Type B pancreatic cell (in vitro differentiated cells): ENCODE data around the gene CNKSR3. TPM values are rescaled to one million over a fixed set of nuclear protein-coding genes. Genes with fewer than 3 reads are reported as not detected.

Experiments used
- DNase-seq: peaks from one replicate; pipeline ENCODE4 v3.0.0; 2021; ENCODE audit warnings: mixed read lengths; ENCODE audit not compliant: unreplicated experiment; ENCODE audit errors: extremely low spot score
- H3K27ac Mint-ChIP-seq: 2 replicates; pipeline ENCODE4 v1.8.0; 2021; ENCODE audit warnings: mild to moderate bottlenecking, mixed read lengths
- H3K27me3 Mint-ChIP-seq: 2 replicates; pipeline ENCODE4 v1.8.0; 2021; ENCODE audit warnings: mixed read lengths
- H3K36me3 Mint-ChIP-seq: 2 replicates; pipeline ENCODE4 v1.8.0; 2021; ENCODE audit warnings: mixed read lengths
- H3K4me1 Mint-ChIP-seq: one replicate; pipeline ENCODE4 v1.8.0; 2021; ENCODE audit warnings: mixed read lengths; ENCODE audit not compliant: unreplicated experiment
- H3K4me3 Mint-ChIP-seq: 2 replicates; pipeline ENCODE4 v1.8.0; 2021; ENCODE audit warnings: mild to moderate bottlenecking, mixed read lengths
- H3K9me3 Mint-ChIP-seq: 2 replicates; pipeline ENCODE4 v1.8.0; 2021; ENCODE audit warnings: mixed read lengths
- total RNA-seq: library from RNA; stranded (reverse); gene quantifications from 2 replicates; pipeline ENCODE4 v1.2.1, GENCODE V29; 2021; ENCODE audit warnings: low replicate concordance
- TF ChIP-seq, protein P1 (sequence below): fragments of 200-600 bp; sonication (generic); conservative IDR thresholded peaks from 2 replicates; pipeline ENCODE4 v1.5.0; 2021; ENCODE audit warnings: antibody characterized with exemption, mild to moderate bottlenecking

The CNKSR3 gene
- total RNA-seq, 1 donor from 2014 or later: 31.0 TPM

- Mint-ChIP-seq H3K36me3 (peaks cover 44% of the 10 kb centered on the region), H3K27ac (no peak overlapping the region)
Measured at GRCh38 chr6:154504865-154505449, 5.5 kb downstream of the CNKSR3 start.

GRCh38 chr6:154504102-154504501 lies 6.4 kb downstream of the CNKSR3 start:
- H3K4me1 Mint-ChIP-seq: peaks cover 46% of the 10 kb centered on the region
- H3K27me3 Mint-ChIP-seq: no peaks in the 10 kb centered on the region
- DNase-seq: no peak
- H3K36me3 Mint-ChIP-seq: peaks cover 44% of the 10 kb centered on the region
- H3K27ac Mint-ChIP-seq: no peak overlapping the region
- H3K9me3 Mint-ChIP-seq: no peaks in the 10 kb centered on the region
- H3K4me3 Mint-ChIP-seq: peak overlapping the region; percentile 49
- TF ChIP-seq, protein P1, sequence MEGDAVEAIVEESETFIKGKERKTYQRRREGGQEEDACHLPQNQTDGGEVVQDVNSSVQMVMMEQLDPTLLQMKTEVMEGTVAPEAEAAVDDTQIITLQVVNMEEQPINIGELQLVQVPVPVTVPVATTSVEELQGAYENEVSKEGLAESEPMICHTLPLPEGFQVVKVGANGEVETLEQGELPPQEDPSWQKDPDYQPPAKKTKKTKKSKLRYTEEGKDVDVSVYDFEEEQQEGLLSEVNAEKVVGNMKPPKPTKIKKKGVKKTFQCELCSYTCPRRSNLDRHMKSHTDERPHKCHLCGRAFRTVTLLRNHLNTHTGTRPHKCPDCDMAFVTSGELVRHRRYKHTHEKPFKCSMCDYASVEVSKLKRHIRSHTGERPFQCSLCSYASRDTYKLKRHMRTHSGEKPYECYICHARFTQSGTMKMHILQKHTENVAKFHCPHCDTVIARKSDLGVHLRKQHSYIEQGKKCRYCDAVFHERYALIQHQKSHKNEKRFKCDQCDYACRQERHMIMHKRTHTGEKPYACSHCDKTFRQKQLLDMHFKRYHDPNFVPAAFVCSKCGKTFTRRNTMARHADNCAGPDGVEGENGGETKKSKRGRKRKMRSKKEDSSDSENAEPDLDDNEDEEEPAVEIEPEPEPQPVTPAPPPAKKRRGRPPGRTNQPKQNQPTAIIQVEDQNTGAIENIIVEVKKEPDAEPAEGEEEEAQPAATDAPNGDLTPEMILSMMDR: no peak

More at GRCh38 chr6:154504865-154505449, 5.5 kb downstream of the CNKSR3 start:
- Mint-ChIP-seq H3K9me3 (no peaks in the 10 kb centered on the region), H3K27me3 (no peaks in the 10 kb centered on the region), H3K4me3 (no peak overlapping the region), H3K4me1 (peaks cover 46% of the 10 kb centered on the region)
- DNase-seq: no peak
- TF ChIP-seq, protein P1: no peak

DNA sequence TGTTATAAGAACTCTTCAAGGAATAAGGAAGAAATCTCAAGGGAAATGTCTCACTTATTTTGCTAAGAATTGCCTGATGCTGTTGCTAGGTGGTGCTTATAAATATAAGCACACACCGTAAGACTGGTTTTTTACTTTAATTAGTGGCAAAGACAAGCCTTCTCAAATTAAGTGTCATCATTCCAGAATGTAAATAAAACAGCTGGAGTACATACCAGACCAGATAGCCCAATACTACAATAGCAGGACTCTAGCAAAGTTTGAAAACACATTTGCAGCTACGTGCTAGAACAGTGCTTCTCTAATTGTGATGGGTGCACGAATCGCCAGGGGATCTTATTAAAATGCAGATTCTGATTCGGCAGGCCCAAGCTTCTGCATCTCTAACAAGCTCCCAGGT lies 6.8 kb downstream of the CNKSR3 start:
- DNase-seq: no peak
- Mint-ChIP-seq H3K27ac (no peak overlapping the region), H3K36me3 (peaks cover 46% of the 10 kb centered on the region), H3K27me3 (no peaks in the 10 kb centered on the region), H3K4me3 (no peak overlapping the region), H3K9me3 (no peaks in the 10 kb centered on the region), H3K4me1 (peaks cover 46% of the 10 kb centered on the region)
- TF ChIP-seq, protein P1: no peak

DNA sequence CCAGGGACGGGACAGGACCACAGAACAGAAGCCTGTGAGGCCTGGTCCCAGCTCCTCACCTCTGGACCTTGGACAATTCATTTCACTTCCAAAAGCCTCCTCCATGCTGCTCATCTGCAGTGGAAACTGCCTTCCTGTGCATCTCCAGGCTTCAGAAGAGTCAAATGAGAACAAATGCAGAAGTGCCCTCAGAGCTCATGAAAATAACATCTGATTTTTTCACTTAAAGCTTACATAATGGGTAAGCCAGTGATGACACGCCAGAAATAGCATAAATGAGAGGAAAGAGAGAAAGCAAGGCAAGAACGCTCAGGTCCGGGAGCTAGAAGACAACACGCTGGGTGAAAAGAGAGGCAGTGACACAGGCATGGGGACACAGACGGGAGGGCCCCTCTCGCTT lies 7.9 kb downstream of the CNKSR3 start:
- Mint-ChIP-seq H3K4me3 (no peak overlapping the region), H3K9me3 (no peaks in the 10 kb centered on the region), H3K36me3 (peaks cover 45% of the 10 kb centered on the region), H3K27me3 (no peaks in the 10 kb centered on the region), H3K27ac (no peak overlapping the region), H3K4me1 (peaks cover 42% of the 10 kb centered on the region)
- TF ChIP-seq, protein P1: no peak
- no peak for DNase-seq

DNA sequence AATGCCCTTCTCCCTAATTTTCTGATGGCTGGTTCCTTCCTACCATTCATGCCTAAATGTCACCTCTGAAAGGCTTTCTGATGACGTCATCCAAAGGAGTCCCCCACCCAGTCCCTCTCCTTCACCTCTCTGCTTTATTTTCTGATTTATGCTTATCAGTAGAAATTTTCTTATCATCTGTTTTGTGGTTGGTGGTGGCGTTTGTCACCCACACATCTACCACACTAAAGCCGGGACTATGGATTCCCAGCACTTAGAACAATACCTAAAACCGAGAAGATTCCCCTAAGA lies 9.0 kb downstream of the CNKSR3 start:
- Mint-ChIP-seq H3K27me3 (no peaks in the 10 kb centered on the region), H3K4me1 (peaks cover 33% of the 10 kb centered on the region), H3K27ac (no peak overlapping the region), H3K4me3 (no peak overlapping the region), H3K9me3 (no peaks in the 10 kb centered on the region), H3K36me3 (peaks cover 41% of the 10 kb centered on the region)
- DNase-seq: no peak
- TF ChIP-seq, protein P1: no peak
